OCI-LY1 (cell line): Measurements from ENCODE around the gene SEPSECS.

Experiments used
- H2AFZ ChIP-seq: fragments of 200-600 bp; sonication (generic), shearing (Covaris generic); 2 replicates; pipeline ENCODE4 v1.6.0; 2014; ENCODE audit warnings: antibody characterized with exemption, mild to moderate bottlenecking, low read length
- H3F3A ChIP-seq: fragments of 200-600 bp; sonication (generic), shearing (Covaris generic); 2 replicates; pipeline ENCODE4 v1.6.0; 2014; ENCODE audit warnings: mild to moderate bottlenecking, antibody characterized with exemption, low read length, moderate library complexity; ENCODE audit not compliant: insufficient read depth
- H3K27ac ChIP-seq: fragments of 200-600 bp; sonication (generic); 2 replicates; pipeline ENCODE4 v1.5.1; 2014; ENCODE audit warnings: low read length, mixed run types, mild to moderate bottlenecking, low read depth; ENCODE audit not compliant: poor library complexity, severe bottlenecking
- H3K27me3 ChIP-seq: fragments of 200-600 bp; sonication (generic); 2 replicates; pipeline ENCODE4 v1.6.0; 2014; ENCODE audit warnings: antibody characterized with exemption, mild to moderate bottlenecking, low read length, moderate library complexity; ENCODE audit not compliant: insufficient read depth
- H3K36me3 ChIP-seq: fragments of 200-600 bp; sonication (generic); 2 replicates; pipeline ENCODE4 v1.6.1; 2014; ENCODE audit warnings: mild to moderate bottlenecking, antibody characterized with exemption, low read length, moderate library complexity, mixed read lengths; ENCODE audit not compliant: insufficient read depth
- H3K4me1 ChIP-seq: fragments of 200-600 bp; sonication (generic); 2 replicates; pipeline ENCODE4 v1.5.1; 2014; ENCODE audit warnings: mild to moderate bottlenecking, low read length, moderate library complexity; ENCODE audit not compliant: insufficient read depth, severe bottlenecking
- H3K4me2 ChIP-seq: fragments of 200-600 bp; sonication (generic), shearing (Covaris generic); 2 replicates; pipeline ENCODE4 v1.6.1; 2014; ENCODE audit warnings: low read length
- H3K4me3 ChIP-seq: fragments of 200-600 bp; sonication (generic); 2 replicates; pipeline ENCODE4 v1.5.1; 2014; ENCODE audit warnings: low read length, low read depth, mild to moderate bottlenecking, mixed read lengths; ENCODE audit not compliant: poor library complexity, severe bottlenecking
- H3K79me2 ChIP-seq: fragments of 200-600 bp; shearing (Covaris generic); 2 replicates; pipeline ENCODE4 v1.6.1; 2016; ENCODE audit warnings: mixed run types, low read length, mixed read lengths; ENCODE audit not compliant: insufficient read depth
- H3K9ac ChIP-seq: fragments of 200-600 bp; sonication (generic), shearing (Covaris generic); 2 replicates; pipeline ENCODE4 v1.6.1; 2014; ENCODE audit warnings: mild to moderate bottlenecking, low read length, mixed read lengths
- H3K9me2 ChIP-seq: fragments of 200-600 bp; sonication (generic), shearing (Covaris generic); 2 replicates; pipeline ENCODE4 v1.6.1; 2014; ENCODE audit warnings: low read depth, mild to moderate bottlenecking, low read length, mixed read lengths
- H3K9me3 ChIP-seq: fragments of 200-600 bp; shearing (Covaris generic); 2 replicates; pipeline ENCODE4 v1.6.1; 2014; ENCODE audit warnings: low read length, mixed read lengths
- H4K20me1 ChIP-seq: fragments of 200-600 bp; sonication (generic), shearing (Covaris generic); 2 replicates; pipeline ENCODE4 v1.6.0; 2016; ENCODE audit warnings: mild to moderate bottlenecking, low read length; ENCODE audit not compliant: insufficient read depth
- EZH2 ChIP-seq: fragments of 200-600 bp; sonication (generic), shearing (Covaris generic); IDR thresholded peaks from 2 replicates; pipeline ENCODE4 v1.8.0; 2017; ENCODE audit warnings: borderline replicate concordance, mixed run types, mild to moderate bottlenecking, antibody characterized with exemption, low read length, moderate library complexity, mixed read lengths
- TF ChIP-seq, protein P1 (sequence below): fragments of 200-600 bp; sonication (generic), shearing (Covaris generic); IDR thresholded peaks from 2 replicates; pipeline ENCODE4 v1.5.1; 2017; ENCODE audit warnings: mild to moderate bottlenecking, antibody characterized with exemption, low read length, moderate library complexity, mixed read lengths

Gene SEPSECS

GRCh38 chr4:25076625-25077398 is 83.4 kb downstream of the SEPSECS start:
- no peaks in the 10 kb centered on the region for H3K79me2 ChIP-seq
- TF ChIP-seq, protein P1, sequence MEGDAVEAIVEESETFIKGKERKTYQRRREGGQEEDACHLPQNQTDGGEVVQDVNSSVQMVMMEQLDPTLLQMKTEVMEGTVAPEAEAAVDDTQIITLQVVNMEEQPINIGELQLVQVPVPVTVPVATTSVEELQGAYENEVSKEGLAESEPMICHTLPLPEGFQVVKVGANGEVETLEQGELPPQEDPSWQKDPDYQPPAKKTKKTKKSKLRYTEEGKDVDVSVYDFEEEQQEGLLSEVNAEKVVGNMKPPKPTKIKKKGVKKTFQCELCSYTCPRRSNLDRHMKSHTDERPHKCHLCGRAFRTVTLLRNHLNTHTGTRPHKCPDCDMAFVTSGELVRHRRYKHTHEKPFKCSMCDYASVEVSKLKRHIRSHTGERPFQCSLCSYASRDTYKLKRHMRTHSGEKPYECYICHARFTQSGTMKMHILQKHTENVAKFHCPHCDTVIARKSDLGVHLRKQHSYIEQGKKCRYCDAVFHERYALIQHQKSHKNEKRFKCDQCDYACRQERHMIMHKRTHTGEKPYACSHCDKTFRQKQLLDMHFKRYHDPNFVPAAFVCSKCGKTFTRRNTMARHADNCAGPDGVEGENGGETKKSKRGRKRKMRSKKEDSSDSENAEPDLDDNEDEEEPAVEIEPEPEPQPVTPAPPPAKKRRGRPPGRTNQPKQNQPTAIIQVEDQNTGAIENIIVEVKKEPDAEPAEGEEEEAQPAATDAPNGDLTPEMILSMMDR: no peak
- TF ChIP-seq EZH2: no peak
- no peaks in the 10 kb centered on the region for H3K27me3 ChIP-seq
- no peak overlapping the region for H3K27ac ChIP-seq
- H3K4me2 ChIP-seq: no peak overlapping the region
- H3K4me3 ChIP-seq: no peak overlapping the region
- no peak overlapping the region for H2AFZ ChIP-seq
- H3K9me2 ChIP-seq: no peaks in the 10 kb centered on the region
- H3F3A ChIP-seq: no peaks in the 10 kb centered on the region
- H3K9ac ChIP-seq: no peak overlapping the region
- H4K20me1 ChIP-seq: no peaks in the 10 kb centered on the region
- H3K4me1 ChIP-seq: no peaks in the 10 kb centered on the region
- H3K36me3 ChIP-seq: no peaks in the 10 kb centered on the region
- H3K9me3 ChIP-seq: no peaks in the 10 kb centered on the region

- Histone ChIP-seq H2AFZ (no peak overlapping the region), H3K36me3 (no peaks in the 10 kb centered on the region), H3K27ac (no peak overlapping the region), H3K4me1 (no peaks in the 10 kb centered on the region), H3K9ac (no peak overlapping the region), H3K4me2 (no peak overlapping the region), H3K79me2 (no peaks in the 10 kb centered on the region), H3K9me2 (no peaks in the 10 kb centered on the region), H3F3A (no peaks in the 10 kb centered on the region), H3K4me3 (no peak overlapping the region), H3K9me3 (no peaks in the 10 kb centered on the region), H3K27me3 (no peaks in the 10 kb centered on the region), H4K20me1 (no peaks in the 10 kb centered on the region)
- no peak for TF ChIP-seq EZH2
- TF ChIP-seq, protein P1: no peak
Measured at GRCh38 chr4:25075851-25076250, 84.4 kb downstream of the SEPSECS start.

DNA sequence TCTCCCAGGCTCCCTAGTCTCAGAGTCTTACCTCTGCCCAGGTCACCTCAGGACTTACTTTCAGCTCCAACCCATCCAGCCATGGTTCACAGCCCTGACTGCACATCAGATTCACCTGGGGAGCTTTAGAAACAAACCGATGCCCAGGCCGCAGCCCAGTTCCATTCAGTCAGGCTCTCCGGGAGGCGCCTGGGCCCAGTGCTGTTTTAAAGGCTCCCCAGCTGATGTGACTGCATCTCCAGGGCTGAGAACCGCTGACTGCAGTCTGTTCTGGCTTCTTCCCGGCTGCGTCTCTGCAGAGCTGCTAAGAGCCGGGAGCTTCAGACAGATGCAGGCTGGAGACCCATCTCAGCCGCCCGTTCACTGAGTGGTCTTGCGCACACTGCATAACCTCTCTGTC is 85.1 kb downstream of the SEPSECS start:
- Histone ChIP-seq H2AFZ (no peak overlapping the region), H3K9me3 (no peaks in the 10 kb centered on the region), H4K20me1 (no peaks in the 10 kb centered on the region), H3K79me2 (no peaks in the 10 kb centered on the region), H3K9me2 (no peaks in the 10 kb centered on the region), H3K4me2 (no peak overlapping the region), H3K36me3 (no peaks in the 10 kb centered on the region), H3K4me1 (no peaks in the 10 kb centered on the region), H3K9ac (no peak overlapping the region), H3K27ac (no peak overlapping the region), H3K4me3 (no peak overlapping the region), H3F3A (no peaks in the 10 kb centered on the region), H3K27me3 (no peaks in the 10 kb centered on the region)
- no peak for TF ChIP-seq EZH2
- TF ChIP-seq, protein P1: no peak
